GM19467 (cell line): ENCODE results near the gene AJAP1.
"Not testable (repeated sequence)": the region's sequence is repeated elsewhere in the genome, so short reads cannot be mapped to it uniquely, and the experiment has no call there.

Source experiments
- ATAC-seq: cut with Tn5 transposase; IDR thresholded peaks from one replicate; pipeline ENCODE4 v1.9.1; 2021; ENCODE audit warnings: mild to moderate bottlenecking, moderate library complexity; ENCODE audit not compliant: unreplicated experiment

The AJAP1 gene

GRCh38 chr1:4656533-4657140 lies 2.2 kb downstream of the AJAP1 start:
- no peak for ATAC-seq

GRCh38 chr1:4657244-4657789 lies 2.9 kb downstream of the AJAP1 start:
- no peak for ATAC-seq

GRCh38 chr1:4657960-4658541 lies 3.6 kb downstream of the AJAP1 start:
- ATAC-seq, result no peak

GRCh38 chr1:4658643-4659628 lies 4.5 kb downstream of the AJAP1 start:
- ATAC-seq, result no peak

- ATAC-seq, result no peak
Measured at GRCh38 chr1:4660917-4661594, 6.6 kb downstream of the AJAP1 start.

- no peak for ATAC-seq
Measured at GRCh38 chr1:4661595-4661917, 7.1 kb downstream of the AJAP1 start.

GRCh38 chr1:4662168-4662567 lies 7.8 kb downstream of the AJAP1 start:
- no peak for ATAC-seq

GRCh38 chr1:4662723-4663122 lies 8.3 kb downstream of the AJAP1 start:
- no peak for ATAC-seq

GRCh38 chr1:4664095-4664494 lies 9.7 kb downstream of the AJAP1 start:
- ATAC-seq, result no peak

- ATAC-seq, result no peak
Measured at GRCh38 chr1:4664606-4665005, 10.2 kb downstream of the AJAP1 start.

- no peak for ATAC-seq
Measured at GRCh38 chr1:4665456-4665855, 11.0 kb downstream of the AJAP1 start.

- ATAC-seq, result not testable (repeated sequence)
Measured at GRCh38 chr1:4666683-4667082, 12.3 kb downstream of the AJAP1 start.

GRCh38 chr1:4668743-4669700 lies 14.6 kb downstream of the AJAP1 start:
- no peak for ATAC-seq

GRCh38 chr1:4670265-4670664 lies 15.9 kb downstream of the AJAP1 start:
- ATAC-seq, result no peak

GRCh38 chr1:4671828-4672227 lies 17.4 kb downstream of the AJAP1 start:
- ATAC-seq, result no peak

- no peak for ATAC-seq
Measured at GRCh38 chr1:4673494-4673893, 19.1 kb downstream of the AJAP1 start.

GRCh38 chr1:4674117-4674516 lies 19.7 kb downstream of the AJAP1 start:
- ATAC-seq, result no peak

GRCh38 chr1:4674676-4675075 lies 20.3 kb downstream of the AJAP1 start:
- no peak for ATAC-seq

- no peak for ATAC-seq
Measured at GRCh38 chr1:4675454-4676186, 21.2 kb downstream of the AJAP1 start.
